ENCODE measurements around the gene NELFA.

The NELFA gene

DNA sequence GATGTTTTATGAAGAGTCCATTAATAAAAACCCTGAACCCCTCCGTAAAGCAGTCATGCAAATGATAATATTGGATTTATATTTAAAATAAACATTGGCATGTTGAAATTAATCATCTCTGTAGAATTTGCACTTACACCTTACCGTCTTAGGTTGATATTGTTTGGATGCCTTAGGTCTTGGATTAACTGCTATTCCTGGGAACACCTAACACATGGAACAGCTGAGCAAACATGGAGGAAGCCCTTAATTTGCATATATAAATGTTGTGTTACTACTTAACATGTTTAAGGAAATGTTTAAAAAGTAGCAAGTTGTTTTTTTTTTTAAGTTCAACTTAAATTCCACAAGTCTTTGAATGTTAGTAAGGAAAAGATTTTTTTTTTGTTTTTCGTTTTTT is 75.1 kb downstream of the NELFA start:
- no peak for DNase-seq (ENCODE audit: low read depth)

DNA sequence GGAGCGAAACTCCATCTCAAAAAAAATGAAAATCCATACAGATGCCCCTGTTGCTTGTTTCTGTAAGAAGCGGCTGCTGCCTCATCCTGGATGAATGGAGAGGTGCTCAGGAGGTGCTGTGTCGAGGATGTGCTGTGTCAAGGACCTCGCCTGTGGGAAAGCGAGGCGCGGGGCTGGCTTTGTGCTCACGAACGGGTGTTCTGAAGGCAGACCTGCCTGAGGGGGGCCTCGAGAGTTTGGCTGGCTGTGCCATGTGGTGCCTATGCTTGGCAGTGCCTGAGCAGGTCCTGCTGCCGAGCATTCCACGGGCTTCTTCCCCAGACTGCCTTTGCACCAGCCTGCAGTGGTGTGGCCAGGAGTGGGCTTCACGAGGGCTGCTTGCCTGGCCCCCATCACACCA is 76.0 kb downstream of the NELFA start:
- DNase-seq (ENCODE audit: low read depth): no peak

Measured in stimulated activated CD8-positive, alpha-beta memory T cell treated with anti-CD3 and anti-CD28 coated beads, Interleukin-12 subunit alpha, Interleukin-12 subunit beta, amount 100 ng/mL, for 1 hour (primary cell).